Lower leg skin (tissue), 3 donors: ENCODE measurements around the gene C1QL1.

ENCODE experiments used
- CTCF ChIP-seq, 3 donors: fragments of 450-650 bp; IDR thresholded peaks; one replicate each; pipeline ENCODE4 v1.5.1; 2016; ENCODE audit warnings: antibody characterized with exemption in 3 of 3, mild to moderate bottlenecking in 3 of 3, moderate library complexity in 2 of 3
- POLR2A ChIP-seq, 2 donors: fragments of 450-650 bp; IDR thresholded peaks; one replicate each; pipeline ENCODE4 v1.6.1; 2016 to 2017; ENCODE audit warnings: antibody characterized with exemption in 2 of 2, mild to moderate bottlenecking in 1 of 2, moderate library complexity in 1 of 2

GRCh38 chr17:44952946-44953475, 15.1 kb downstream of the C1QL1 start:
- TF ChIP-seq CTCF (IDR thresholded peaks at IDR 0.05) (no peak), POLR2A (IDR thresholded peaks at IDR 0.05) (no peak)
